Epithelial cell of esophagus (primary cell): Measurements from ENCODE around the gene L3MBTL4.
"Not testable (repeated sequence)": the region's sequence is repeated elsewhere in the genome, so short reads cannot be mapped to it uniquely, and the experiment has no call there.

Experiments
- DNase-seq: peaks from one replicate; pipeline ENCODE4 v3.0.0; 2010; ENCODE audit warnings: low read depth
- H3K4me3 ChIP-seq: 2 replicates; pipeline ENCODE4 v1.5.1; 2011; ENCODE audit warnings: mild to moderate bottlenecking, low read length, control low read depth
- TF ChIP-seq, protein P1 (sequence below): IDR thresholded peaks from 2 replicates; pipeline ENCODE4 v1.5.1; 2011; ENCODE audit warnings: low read depth, mild to moderate bottlenecking, low read length, control low read depth, inconsistent platforms; ENCODE audit not compliant: insufficient read depth; ENCODE audit errors: missing control alignments

Gene L3MBTL4

DNA sequence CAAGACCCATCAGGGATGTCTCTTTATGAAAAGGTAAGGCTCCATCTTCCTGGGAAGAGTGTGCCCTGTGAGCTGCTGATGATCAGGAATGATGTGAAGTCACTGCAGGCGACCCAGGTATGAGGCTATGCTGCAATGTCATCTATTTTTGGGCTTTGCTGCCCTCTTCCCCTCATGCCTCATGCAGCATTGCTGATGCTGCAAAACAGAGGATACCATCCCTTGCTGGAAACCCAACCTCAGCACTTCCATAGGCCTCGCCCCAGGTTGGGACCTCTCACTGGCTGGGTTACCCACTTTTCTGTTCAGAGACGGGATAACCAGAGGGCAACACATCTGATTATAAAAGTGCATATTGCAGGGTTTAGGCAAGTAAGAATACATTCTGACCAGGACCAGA, 255.8 kb downstream of the L3MBTL4 start:
- no peak for DNase-seq
- H3K4me3 ChIP-seq: no peak overlapping the region
- TF ChIP-seq, protein P1, sequence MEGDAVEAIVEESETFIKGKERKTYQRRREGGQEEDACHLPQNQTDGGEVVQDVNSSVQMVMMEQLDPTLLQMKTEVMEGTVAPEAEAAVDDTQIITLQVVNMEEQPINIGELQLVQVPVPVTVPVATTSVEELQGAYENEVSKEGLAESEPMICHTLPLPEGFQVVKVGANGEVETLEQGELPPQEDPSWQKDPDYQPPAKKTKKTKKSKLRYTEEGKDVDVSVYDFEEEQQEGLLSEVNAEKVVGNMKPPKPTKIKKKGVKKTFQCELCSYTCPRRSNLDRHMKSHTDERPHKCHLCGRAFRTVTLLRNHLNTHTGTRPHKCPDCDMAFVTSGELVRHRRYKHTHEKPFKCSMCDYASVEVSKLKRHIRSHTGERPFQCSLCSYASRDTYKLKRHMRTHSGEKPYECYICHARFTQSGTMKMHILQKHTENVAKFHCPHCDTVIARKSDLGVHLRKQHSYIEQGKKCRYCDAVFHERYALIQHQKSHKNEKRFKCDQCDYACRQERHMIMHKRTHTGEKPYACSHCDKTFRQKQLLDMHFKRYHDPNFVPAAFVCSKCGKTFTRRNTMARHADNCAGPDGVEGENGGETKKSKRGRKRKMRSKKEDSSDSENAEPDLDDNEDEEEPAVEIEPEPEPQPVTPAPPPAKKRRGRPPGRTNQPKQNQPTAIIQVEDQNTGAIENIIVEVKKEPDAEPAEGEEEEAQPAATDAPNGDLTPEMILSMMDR: no peak

DNA sequence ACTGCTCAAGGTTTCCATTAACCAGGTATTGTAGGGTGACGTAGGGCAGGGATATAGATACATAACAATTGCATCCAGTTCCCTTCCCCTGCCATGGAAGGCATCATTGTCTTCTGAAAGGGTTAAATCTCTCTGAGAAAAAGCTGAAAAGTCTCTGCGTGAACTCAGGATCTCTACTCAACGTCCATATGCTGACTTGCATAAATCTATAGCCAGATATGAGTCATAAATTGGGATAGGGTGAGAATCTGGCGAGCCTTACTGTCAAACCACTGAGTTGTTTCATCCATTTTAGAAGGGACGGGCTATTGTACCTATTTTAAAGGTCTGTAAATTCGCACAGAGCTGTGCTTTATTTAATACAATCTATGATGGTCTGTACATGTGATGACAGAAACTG, 258.3 kb downstream of the L3MBTL4 start:
- H3K4me3 ChIP-seq: no peak overlapping the region
- TF ChIP-seq, protein P1: no peak
- DNase-seq: no peak

DNA sequence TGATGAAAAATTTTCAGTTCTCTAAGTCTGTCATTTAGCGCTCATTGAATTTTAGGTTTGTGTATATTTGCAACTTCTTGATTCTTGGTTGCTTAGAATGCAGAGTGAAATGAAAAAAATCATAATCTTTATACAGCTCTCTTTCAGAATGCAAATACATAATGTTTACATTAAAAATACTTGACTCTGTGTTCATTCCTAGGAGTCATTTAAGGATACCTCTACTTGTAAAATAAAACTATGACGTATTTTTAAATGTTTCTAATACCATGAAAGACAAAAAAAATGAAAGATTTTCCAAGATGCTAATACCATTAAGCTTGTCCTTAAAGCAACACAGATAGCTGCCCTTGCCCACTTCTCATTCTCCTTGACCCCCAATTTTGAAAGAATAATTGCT, 259.0 kb downstream of the L3MBTL4 start:
- TF ChIP-seq, protein P1: no peak
- DNase-seq: no peak
- H3K4me3 ChIP-seq: no peak overlapping the region

DNA sequence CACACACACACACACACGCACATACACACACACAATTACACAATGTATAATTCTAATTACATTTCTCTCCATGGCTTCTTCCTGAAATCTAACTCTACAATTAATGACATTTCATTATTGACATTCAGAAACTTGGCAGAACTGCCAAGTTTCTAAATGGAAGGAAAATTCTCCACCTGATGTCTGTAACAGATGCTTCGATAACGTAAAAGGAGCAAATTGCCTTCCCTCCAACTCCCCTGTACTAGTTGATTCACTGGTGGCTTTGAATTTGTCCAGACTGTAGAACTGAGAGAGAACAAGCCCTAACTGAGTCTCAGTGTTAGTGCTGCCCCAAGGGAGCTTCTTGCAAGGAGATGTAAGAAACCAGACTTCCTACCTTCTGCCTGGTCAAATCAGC, 264.3 kb downstream of the L3MBTL4 start:
- TF ChIP-seq, protein P1: no peak
- no peak overlapping the region for H3K4me3 ChIP-seq
- no peak for DNase-seq

DNA sequence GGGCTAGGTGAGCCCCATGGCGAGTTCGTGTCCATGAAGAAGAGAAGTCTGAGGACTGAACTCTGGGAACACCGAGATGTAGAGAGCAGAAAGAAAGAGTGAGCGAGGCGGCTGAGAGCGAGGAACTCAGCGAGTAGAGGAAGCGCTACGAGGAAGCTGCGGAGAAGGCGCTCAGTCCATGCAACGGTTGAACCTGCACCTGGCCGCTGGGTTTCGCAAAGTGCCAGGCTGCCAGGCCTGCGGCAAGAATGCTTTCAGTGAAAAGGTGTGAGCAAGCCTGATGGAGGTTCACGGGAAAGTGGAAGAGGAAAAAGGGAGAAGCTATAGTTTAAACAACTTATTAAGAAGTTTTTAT, 268.4 kb downstream of the L3MBTL4 start:
- TF ChIP-seq, protein P1: no peak
- DNase-seq: no peak
- H3K4me3 ChIP-seq: no peak overlapping the region

DNA sequence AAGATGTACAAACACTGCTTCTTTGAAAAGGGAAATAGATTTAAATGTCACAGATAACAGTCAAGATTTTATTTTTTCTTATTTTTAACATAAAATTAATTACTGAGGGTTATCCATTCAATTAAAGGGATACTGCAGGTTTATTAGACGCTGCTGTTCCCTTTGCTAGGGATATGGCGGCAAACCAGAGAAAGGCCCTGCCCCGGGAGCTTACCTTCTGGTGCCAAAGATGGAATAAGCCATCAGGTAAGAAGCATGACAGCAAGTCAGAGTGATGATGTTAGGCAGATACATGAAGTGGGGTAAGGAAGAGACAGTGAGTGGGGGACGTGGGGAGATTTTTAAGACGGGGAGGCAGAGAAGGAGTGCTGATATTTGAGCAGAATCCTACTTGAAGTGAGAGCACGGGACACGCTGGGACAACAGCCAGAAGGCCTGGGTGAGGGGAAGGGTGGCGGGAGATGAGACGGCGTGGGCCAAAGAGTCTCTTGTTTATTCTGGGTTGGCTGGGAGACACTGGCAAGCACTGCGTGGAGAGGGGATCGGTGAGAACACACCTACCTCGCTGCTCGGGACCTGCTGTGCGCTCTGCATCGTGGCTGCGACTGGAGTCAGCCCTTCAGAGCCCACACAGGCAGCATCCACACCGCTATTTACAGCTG, 268.9 kb downstream of the L3MBTL4 start:
- TF ChIP-seq, protein P1: no peak
- no peak overlapping the region for H3K4me3 ChIP-seq
- no peak for DNase-seq

DNA sequence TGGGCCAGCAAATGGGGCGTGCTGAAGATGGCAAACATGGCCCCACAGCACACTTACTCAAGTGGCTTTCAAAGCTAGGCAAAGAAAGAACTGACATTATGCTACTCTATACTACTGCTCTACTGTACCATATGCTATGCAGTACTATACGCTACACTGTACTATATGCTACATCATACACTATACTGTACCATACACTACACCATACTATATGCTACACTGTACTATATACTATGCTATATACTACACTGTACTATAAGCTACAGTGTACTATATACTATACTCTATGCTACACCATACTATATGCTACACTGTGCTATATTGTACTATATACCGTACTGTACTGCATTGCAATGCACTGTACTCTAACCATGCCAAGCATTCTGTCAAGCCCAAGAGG, 275.7 kb downstream of the L3MBTL4 start:
- DNase-seq: no peak
- no peak overlapping the region for H3K4me3 ChIP-seq
- TF ChIP-seq, protein P1: no peak

DNA sequence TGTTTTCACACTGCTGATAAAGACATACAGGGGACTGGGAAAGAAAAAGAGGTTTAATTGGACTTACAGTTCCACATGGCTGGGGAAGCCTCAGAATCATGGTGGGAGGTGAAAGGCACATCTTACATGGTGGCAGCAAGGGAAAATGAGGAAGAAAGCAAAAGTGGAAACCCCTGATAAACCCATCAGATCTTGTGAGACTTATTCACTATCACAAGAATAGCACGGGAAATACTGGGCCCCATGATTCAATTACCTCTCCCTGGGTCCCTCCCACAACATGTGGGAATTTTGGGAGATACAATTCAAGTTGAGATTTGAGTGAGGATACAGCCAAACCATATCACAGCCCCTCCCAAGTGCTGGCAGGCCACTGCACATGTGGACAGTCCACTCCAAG, 278.8 kb downstream of the L3MBTL4 start:
- H3K4me3 ChIP-seq, DNase-seq: not testable (repeated sequence)

DNA sequence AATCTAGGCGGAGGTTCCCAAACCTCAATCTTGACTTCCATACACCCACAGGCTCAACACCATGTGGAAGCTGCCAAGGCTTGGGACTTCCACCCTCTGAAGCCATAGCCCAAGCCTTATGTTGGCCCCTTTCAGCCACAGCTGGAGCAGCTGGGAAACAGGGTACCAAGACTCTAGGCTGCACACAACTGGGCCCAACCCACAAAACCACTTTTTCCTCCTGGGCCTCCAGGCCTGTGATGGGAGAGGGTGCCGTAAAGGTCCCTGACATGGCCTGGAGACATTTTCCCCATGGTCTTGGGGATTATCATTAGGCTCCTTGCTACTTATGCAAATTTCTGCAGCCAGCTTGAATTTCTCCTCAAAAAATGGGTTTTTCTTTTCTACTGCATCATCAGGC, 279.7 kb downstream of the L3MBTL4 start:
- not testable (repeated sequence) for H3K4me3 ChIP-seq, DNase-seq
